SK-N-SH (cell line): ENCODE data around the gene DNMBP. TPM values are rescaled to one million over a fixed set of nuclear protein-coding genes. Genes with fewer than 3 reads are reported as not detected.

Source experiments
- CTCF ChIA-PET: fragments of 300-600, 350-600 bp; formaldehyde crosslinking; extraction: SDS; loops from one replicate; lab custom pipeline; 2021; lab: Yijun Ruan, JAX
- POLR2A ChIA-PET: fragments of 350-600 bp; sonication (Branson Sonifier 250); formaldehyde crosslinking; extraction: SDS; loops from one replicate; lab custom pipeline; 2020; ENCODE audit warnings: antibody characterized with exemption, inconsistent platforms; lab: Yijun Ruan, JAX
- DNase-seq: peaks from one replicate; pipeline ENCODE4 v3.0.0; 2012
- H2AFZ ChIP-seq: fragments of 200-600 bp; sonication (generic); 2 replicates; pipeline ENCODE4 v1.8.1; 2016; ENCODE audit warnings: antibody characterized with exemption, mild to moderate bottlenecking, low read depth
- H3F3A ChIP-seq: fragments of 200-600 bp; sonication (generic); replicated peaks from 2 replicates; pipeline ENCODE3; 2016; ENCODE audit warnings: antibody characterized with exemption, mild to moderate bottlenecking; ENCODE audit not compliant: insufficient read depth
- H3K27ac ChIP-seq, 2 experiments: fragments of 200-500 bp in 1 of 2; fragments of 200-600 bp in 1 of 2; sonication (Bioruptor generic) in 1 of 2; sonication (generic), shearing (Covaris generic) in 1 of 2; 2 replicates each; pipeline versions ENCODE4 v1.5.1 to v1.6.1; 2014 to 2016; ENCODE audit warnings: low read depth in 2 of 2, inconsistent platforms in 1 of 2, low read length in 1 of 2, mild to moderate bottlenecking in 1 of 2, mixed read lengths in 1 of 2
- H3K27me3 ChIP-seq: fragments of 200-600 bp; sonication (generic), shearing (Covaris generic); 2 replicates; pipeline ENCODE4 v1.6.1; 2016; ENCODE audit warnings: mixed run types; ENCODE audit not compliant: insufficient read depth
- H3K36me3 ChIP-seq, 2 experiments: fragments of 200-500 bp in 1 of 2; fragments of 200-600 bp in 1 of 2; sonication (Bioruptor generic) in 1 of 2; sonication (generic) in 1 of 2; replicated peaks in 1 of 2; 2 replicates each; pipeline versions ENCODE3 to v1.5.1; 2014 to 2016; ENCODE audit warnings: low read length in 1 of 2, mild to moderate bottlenecking in 1 of 2; ENCODE audit not compliant: insufficient read depth in 2 of 2, control insufficient read depth in 1 of 2
- H3K4me1 ChIP-seq, 2 experiments: fragments of 200-500 bp in 1 of 2; fragments of 200-600 bp in 1 of 2; sonication (Bioruptor generic) in 1 of 2; sonication (generic), shearing (Covaris generic) in 1 of 2; 2 replicates each; pipeline versions ENCODE4 v1.5.1 to v1.6.1; 2014 to 2016; ENCODE audit warnings: low read depth in 1 of 2, low read length in 1 of 2, mixed run types in 1 of 2; ENCODE audit not compliant: insufficient read depth in 2 of 2, control insufficient read depth in 1 of 2
- H3K4me2 ChIP-seq: fragments of 200-600 bp; sonication (generic), shearing (Covaris generic); 2 replicates; pipeline ENCODE4 v1.6.1; 2017; ENCODE audit warnings: mixed run types
- H3K4me3 ChIP-seq, 2 experiments: fragments of 200-500 bp in 1 of 2; fragments of 200-600 bp in 1 of 2; sonication (Bioruptor generic) in 1 of 2; sonication (generic), shearing (Covaris generic) in 1 of 2; 2 replicates each; pipeline versions ENCODE4 v1.5.1 to v1.8.1; 2014 to 2016; ENCODE audit warnings: low read depth in 2 of 2, inconsistent platforms in 1 of 2, low read length in 1 of 2, mild to moderate bottlenecking in 1 of 2, mixed read lengths in 1 of 2, moderate library complexity in 1 of 2
- H3K79me2 ChIP-seq: fragments of 200-600 bp; sonication (generic); 2 replicates; pipeline ENCODE4 v1.8.1; 2017; ENCODE audit warnings: mild to moderate bottlenecking; ENCODE audit not compliant: insufficient read depth
- H3K9ac ChIP-seq: fragments of 200-600 bp; sonication (generic); 2 replicates; pipeline ENCODE4 v1.6.1; 2017; ENCODE audit warnings: mixed run types
- H3K9me2 ChIP-seq: fragments of 200-600 bp; sonication (generic); 2 replicates; pipeline ENCODE4 v1.6.1; 2017; ENCODE audit warnings: mixed run types
- H3K9me3 ChIP-seq: fragments of 200-600 bp; sonication (generic); 2 replicates; pipeline ENCODE4 v1.6.1; 2017; ENCODE audit warnings: mixed run types, mild to moderate bottlenecking, moderate library complexity
- H4K20me1 ChIP-seq: fragments of 200-600 bp; sonication (generic); 2 replicates; pipeline ENCODE4 v1.6.1; 2017; ENCODE audit warnings: mild to moderate bottlenecking, mixed run types; ENCODE audit not compliant: insufficient read depth
- CHD2 ChIP-seq: fragments of 150-350 bp; IDR thresholded peaks from 2 replicates; pipeline ENCODE4 v1.6.1; 2018; ENCODE audit warnings: low read length; ENCODE audit not compliant: partially characterized antibody
- EP300 ChIP-seq, 2 experiments: IDR thresholded peaks; 2 replicates each; pipeline versions ENCODE4 v1.4.0 to v1.6.1; 2012; ENCODE audit warnings: borderline replicate concordance in 1 of 2, low read depth in 1 of 2, low read length in 1 of 2
- FOXJ3 ChIP-seq: sonication (generic); formaldehyde crosslinking; IDR thresholded peaks from 2 replicates; pipeline ENCODE4 v1.5.1; 2020; ENCODE audit warnings: mild to moderate bottlenecking, missing genetic modification reagents
- FOXM1 ChIP-seq: IDR thresholded peaks from 2 replicates; pipeline ENCODE4 v1.4.0; 2012; ENCODE audit warnings: low read depth, mild to moderate bottlenecking
- GATA2 ChIP-seq: sonication (generic); formaldehyde crosslinking; IDR thresholded peaks from 2 replicates; pipeline ENCODE4 v1.5.0; 2020; ENCODE audit warnings: mild to moderate bottlenecking, missing genetic modification reagents
- MEF2A ChIP-seq: IDR thresholded peaks from 2 replicates; pipeline ENCODE4 v1.4.0; 2012; ENCODE audit warnings: low read depth, borderline replicate concordance
- MXI1 ChIP-seq: IDR thresholded peaks from 2 replicates; pipeline ENCODE4 v1.6.1; 2012; ENCODE audit warnings: mild to moderate bottlenecking, low read depth, low read length, improper control_type of control experiment
- NFIC ChIP-seq: IDR thresholded peaks from 2 replicates; pipeline ENCODE4 v1.4.0; 2012; ENCODE audit warnings: borderline replicate concordance
- REST ChIP-seq: IDR thresholded peaks from 2 replicates; pipeline ENCODE4 v1.6.1; 2012; ENCODE audit warnings: mild to moderate bottlenecking, low read depth, low read length, moderate library complexity
- RFX5 ChIP-seq: IDR thresholded peaks from 2 replicates; pipeline ENCODE4 v1.6.1; 2012; ENCODE audit warnings: mild to moderate bottlenecking, improper control_type of control experiment, low read length
- RXRA ChIP-seq: IDR thresholded peaks from 2 replicates; pipeline ENCODE4 v1.4.0; 2012; ENCODE audit warnings: low read depth, mild to moderate bottlenecking, borderline replicate concordance
- SMC3 ChIP-seq: IDR thresholded peaks from 2 replicates; pipeline ENCODE4 v1.6.1; 2012; ENCODE audit warnings: low read depth, low read length, improper control_type of control experiment
- TAF1 ChIP-seq: IDR thresholded peaks from 2 replicates; pipeline ENCODE4 v1.6.1; 2012; ENCODE audit warnings: low read depth, mild to moderate bottlenecking, low read length, moderate library complexity, borderline replicate concordance
- YY1 ChIP-seq: IDR thresholded peaks from 2 replicates; pipeline ENCODE4 v1.4.0; 2012; ENCODE audit warnings: low read depth, mild to moderate bottlenecking
- WGBS: methylation state at CpG from one replicate; pipeline ENCODE4 v1.1.6; 2017; ENCODE audit warnings: low lambda C conversion rate; 5-methylcytosine and 5-hydroxymethylcytosine counted together
- polyA plus RNA-seq, 3 experiments: library from polyadenylated mRNA; depleted of rRNA; stranded (reverse); fragments of >200 nt; gene quantifications; 2 replicates each; pipeline ENCODE4 v1.2.3, GENCODE V29; 2012

DNMBP gene
- polyA plus RNA-seq, 1 of the 3 experiments (the other 2 are of a cell fraction): 40.2 TPM

- no peak for DNase-seq
- Histone ChIP-seq H3K27me3 (no peaks in the 10 kb centered on the region), H3K9ac (no peak overlapping the region), H3K4me1 (no peaks in the 10 kb centered on the region), H3K9me2 (no peaks in the 10 kb centered on the region), H3K36me3 (no peaks in the 10 kb centered on the region), H3K4me2 (no peak overlapping the region), H3K9me3 (no peaks in the 10 kb centered on the region), H4K20me1 (no peaks in the 10 kb centered on the region), H3K27ac (no peak overlapping the region), H2AFZ (no peak overlapping the region), H3K79me2 (no peaks in the 10 kb centered on the region), H3F3A (no peaks in the 10 kb centered on the region), H3K4me3 (no peak overlapping the region)
- POLR2A ChIA-PET: interaction anchor here (0.7 kb wide), 1 partner anchor 124 kb away, joined by 3 read pairs; no protein-coding TSS in a partner anchor
- CTCF ChIA-PET: interaction anchor here (0.6 to 9.8 kb wide), 6 partner anchors 84 to 312 kb away, joined by 3 to 108 read pairs (median 4); partner anchors contain the start of gene DNMBP
- TF ChIP-seq TAF1: no peak
- TF ChIP-seq CHD2: no peak
- TF ChIP-seq NFIC: no peak
- no peak for TF ChIP-seq REST
- TF ChIP-seq EP300 (IDR thresholded peaks at IDR 0.05; ENCODE audit: borderline replicate concordance in 1 of 2, low read depth in 1 of 2, low read length in 1 of 2): no peak
- 49% methylated on average over 3 of the region's 3 CpGs for WGBS
These were observed 157.1 kb downstream of the DNMBP start for GRCh38 chr10:99852481-99853213.

GRCh38 chr10:99851825-99852224 is 157.9 kb downstream of the DNMBP start:
- Histone ChIP-seq H2AFZ (no peak overlapping the region), H3K4me1 (no peaks in the 10 kb centered on the region), H3K9ac (no peak overlapping the region), H3K9me3 (no peaks in the 10 kb centered on the region), H3K4me2 (no peak overlapping the region), H3K27ac (no peak overlapping the region), H3K9me2 (no peaks in the 10 kb centered on the region), H3F3A (no peaks in the 10 kb centered on the region), H4K20me1 (no peaks in the 10 kb centered on the region), H3K79me2 (no peaks in the 10 kb centered on the region), H3K4me3 (no peak overlapping the region), H3K27me3 (no peaks in the 10 kb centered on the region), H3K36me3 (no peaks in the 10 kb centered on the region)
- ChIA-PET POLR2A (no interaction called here), CTCF (interaction anchor here (1.5 to 9.8 kb wide), 3 partner anchors 158 to 200 kb away, joined by 4 to 108 read pairs (median 52); partner anchors contain the start of gene DNMBP)
- DNase-seq: no peak
- TF ChIP-seq GATA2: no peak
- TF ChIP-seq FOXJ3: no peak
- TF ChIP-seq SMC3: no peak
- TF ChIP-seq FOXM1: no peak
- TF ChIP-seq EP300 (IDR thresholded peaks at IDR 0.05; ENCODE audit: borderline replicate concordance in 1 of 2, low read depth in 1 of 2, low read length in 1 of 2): no peak
- TF ChIP-seq YY1: no peak
- no peak for TF ChIP-seq MEF2A
- no peak for TF ChIP-seq MXI1
- no peak for TF ChIP-seq RXRA
- no peak for TF ChIP-seq RFX5
- WGBS: 85% methylated on average over 3 of the region's 3 CpGs
